ENCODE results near the gene CLEC12A.
"Not testable (repeated sequence)": the region's sequence is repeated elsewhere in the genome, so short reads cannot be mapped to it uniquely, and the experiment has no call there.

CLEC12A gene

DNA sequence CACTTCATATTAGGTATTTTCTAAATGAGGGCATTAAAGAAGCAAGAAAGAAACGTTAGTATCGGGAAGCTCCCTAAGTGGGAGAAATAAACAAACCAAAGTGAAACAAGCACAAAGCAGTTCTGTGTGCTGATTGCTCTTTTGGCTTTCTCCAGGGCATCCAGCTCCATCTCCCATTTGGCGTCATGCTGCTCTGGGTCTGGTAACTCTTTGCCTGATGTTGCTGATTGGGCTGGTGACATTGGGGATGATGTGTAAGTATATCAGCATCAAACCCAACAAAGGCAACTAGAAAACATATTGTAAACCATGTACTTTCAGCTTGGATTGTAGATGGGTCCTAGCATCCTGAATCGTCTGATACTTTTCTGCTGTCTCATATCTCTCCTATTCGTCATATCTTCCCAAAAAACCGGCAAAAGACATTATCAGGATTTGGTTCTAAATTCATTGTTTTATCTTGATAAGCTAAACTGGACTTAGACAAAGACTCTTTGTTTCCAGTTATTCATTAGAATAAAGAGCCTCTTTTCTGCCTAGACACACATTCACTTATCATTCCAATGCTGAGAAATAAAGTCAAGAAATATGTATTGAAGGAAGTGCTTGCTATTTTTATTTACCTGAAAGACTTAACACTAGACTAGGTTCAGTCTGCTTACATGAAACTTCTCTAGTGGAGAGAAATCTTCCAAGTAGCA, 41.6 kb downstream of the CLEC12A start:
- Histone ChIP-seq H3K36me3 (ENCODE audit: control insufficient read depth, insufficient read depth, low read length) (no peaks in the 10 kb centered on the region), H3K4me1 (ENCODE audit: control insufficient read depth, insufficient read depth, low read length, poor library complexity, severe bottlenecking) (no peaks in the 10 kb centered on the region), H3K4me3 (ENCODE audit: extremely low read depth, insufficient read depth, low read length, poor library complexity, severe bottlenecking) (no peak overlapping the region), H3K27ac (ENCODE audit: low read depth, low read length, severe bottlenecking) (no peak overlapping the region), H3K9me3 (ENCODE audit: control insufficient read depth, low read length) (no peaks in the 10 kb centered on the region)
- WGBS, 2 experiments (ENCODE audit: insufficient coverage in 2 of 2): 63 to 94% methylated on average over 1 to 3 of the region's 6 CpGs

DNA sequence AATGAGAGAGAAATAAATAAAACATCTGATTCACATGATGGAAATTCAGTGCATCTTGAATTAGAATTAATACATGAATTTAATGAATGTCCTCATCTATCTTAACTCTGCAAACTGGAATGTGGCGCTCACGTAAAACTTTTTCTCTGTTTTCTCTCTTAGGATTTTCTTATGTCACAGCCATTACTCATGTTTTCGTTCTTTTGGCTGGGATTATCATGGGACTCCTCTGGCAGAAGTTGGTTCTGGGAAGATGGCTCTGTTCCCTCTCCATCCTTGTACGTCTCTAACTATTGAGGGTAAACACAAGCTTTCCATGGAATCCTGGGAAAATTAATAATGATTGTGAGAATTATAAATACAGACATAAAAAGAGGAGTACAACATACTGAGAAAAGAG, 44.2 kb downstream of the CLEC12A start:
- Histone ChIP-seq H3K4me1 (ENCODE audit: control insufficient read depth, insufficient read depth, low read length, poor library complexity, severe bottlenecking) (peaks cover 2% of the 10 kb centered on the region), H3K9me3 (ENCODE audit: control insufficient read depth, low read length) (no peaks in the 10 kb centered on the region), H3K4me3 (ENCODE audit: extremely low read depth, insufficient read depth, low read length, poor library complexity, severe bottlenecking) (no peak overlapping the region), H3K27ac (ENCODE audit: low read depth, low read length, severe bottlenecking) (no peak overlapping the region), H3K36me3 (ENCODE audit: control insufficient read depth, insufficient read depth, low read length) (no peaks in the 10 kb centered on the region)
- no CpG with 5 or more reads among the region's 4 CpGs for WGBS, 2 experiments (ENCODE audit: insufficient coverage in 2 of 2)

DNA sequence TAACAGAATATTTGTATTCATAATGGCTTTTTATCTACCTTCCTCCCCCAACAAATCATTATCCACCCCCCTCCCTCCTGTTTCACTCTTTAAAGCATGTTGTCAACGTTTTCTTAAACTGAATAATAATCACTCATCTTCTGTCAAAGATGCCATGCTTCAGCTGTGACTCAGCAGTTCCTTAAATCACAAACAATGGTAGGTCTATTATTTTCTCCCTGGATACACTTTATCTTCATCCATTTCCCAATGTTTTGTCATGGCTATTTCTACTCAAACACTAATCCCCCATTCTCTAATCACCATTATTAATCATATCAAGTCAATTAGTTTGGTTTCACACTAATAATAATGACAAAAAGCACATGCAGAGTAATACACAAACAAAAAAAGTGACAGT, 45.7 kb downstream of the CLEC12A start:
- WGBS, 2 experiments (ENCODE audit: insufficient coverage in 2 of 2): 22% methylated on average over 1 of the region's 1 CpG; no CpG with 5 or more reads in 1 of the 2 experiments
- Histone ChIP-seq H3K4me1 (ENCODE audit: control insufficient read depth, insufficient read depth, low read length, poor library complexity, severe bottlenecking) (peaks cover 2% of the 10 kb centered on the region), H3K9me3 (ENCODE audit: control insufficient read depth, low read length) (no peaks in the 10 kb centered on the region), H3K4me3 (ENCODE audit: extremely low read depth, insufficient read depth, low read length, poor library complexity, severe bottlenecking) (no peak overlapping the region), H3K27ac (ENCODE audit: low read depth, low read length, severe bottlenecking) (no peak overlapping the region), H3K36me3 (ENCODE audit: control insufficient read depth, insufficient read depth, low read length) (no peaks in the 10 kb centered on the region)

DNA sequence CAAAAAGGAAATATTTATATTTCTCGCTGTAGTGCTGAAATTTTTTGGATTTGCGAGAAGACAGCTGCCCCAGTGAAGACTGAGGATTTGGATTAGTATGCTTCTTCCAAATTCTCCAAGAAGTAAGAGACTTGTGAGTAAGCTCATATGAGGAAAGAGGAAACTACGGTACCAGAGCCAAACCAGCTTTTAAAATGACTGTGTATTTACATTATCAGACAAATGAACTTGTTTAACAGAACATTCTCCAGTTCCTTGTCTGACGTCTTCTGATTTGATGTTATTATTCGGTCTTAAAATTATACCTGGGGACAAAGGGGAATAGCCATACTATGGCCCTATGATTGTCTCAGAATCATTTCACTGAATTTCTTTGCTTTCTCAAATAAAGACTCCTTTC, 47.2 kb downstream of the CLEC12A start:
- no peak overlapping the region for H3K27ac ChIP-seq (ENCODE audit: low read depth, low read length, severe bottlenecking)
- H3K4me3 ChIP-seq (ENCODE audit: extremely low read depth, insufficient read depth, low read length, poor library complexity, severe bottlenecking): no peak overlapping the region
- H3K4me1 ChIP-seq (ENCODE audit: control insufficient read depth, insufficient read depth, low read length, poor library complexity, severe bottlenecking): peaks cover 2% of the 10 kb centered on the region
- WGBS, 2 experiments (ENCODE audit: insufficient coverage in 2 of 2): 100% methylated on average over 2 to 3 of the region's 5 CpGs
- no peaks in the 10 kb centered on the region for H3K9me3 ChIP-seq (ENCODE audit: control insufficient read depth, low read length)
- H3K36me3 ChIP-seq (ENCODE audit: control insufficient read depth, insufficient read depth, low read length): no peaks in the 10 kb centered on the region

DNA sequence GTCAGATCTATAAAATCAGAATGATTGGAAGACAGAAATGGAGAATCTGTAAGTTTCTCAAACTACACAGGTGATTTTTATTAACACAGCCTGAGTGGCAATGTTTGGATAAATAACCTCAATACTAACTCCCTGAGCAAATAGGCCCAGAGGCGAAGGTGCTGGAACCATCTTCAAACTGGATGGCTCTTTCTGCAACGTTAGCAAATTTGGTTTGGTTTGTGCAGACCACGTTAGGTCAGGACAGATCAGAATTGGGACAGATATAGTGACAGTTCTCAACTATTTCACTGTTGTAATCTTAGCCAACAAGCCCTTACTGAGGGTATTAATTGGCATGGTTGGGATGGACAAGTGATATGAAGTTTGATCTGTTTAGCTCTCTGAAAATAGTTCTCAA, 50.1 kb downstream of the CLEC12A start:
- no peaks in the 10 kb centered on the region for H3K36me3 ChIP-seq (ENCODE audit: control insufficient read depth, insufficient read depth, low read length)
- H3K9me3 ChIP-seq (ENCODE audit: control insufficient read depth, low read length): no peaks in the 10 kb centered on the region
- no peak overlapping the region for H3K4me3 ChIP-seq (ENCODE audit: extremely low read depth, insufficient read depth, low read length, poor library complexity, severe bottlenecking)
- H3K27ac ChIP-seq (ENCODE audit: low read depth, low read length, severe bottlenecking): no peak overlapping the region
- WGBS, 2 experiments (ENCODE audit: insufficient coverage in 2 of 2): 83% methylated on average over 2 of the region's 3 CpGs; no CpG with 5 or more reads in 1 of the 2 experiments
- peaks cover 2% of the 10 kb centered on the region for H3K4me1 ChIP-seq (ENCODE audit: control insufficient read depth, insufficient read depth, low read length, poor library complexity, severe bottlenecking)

DNA sequence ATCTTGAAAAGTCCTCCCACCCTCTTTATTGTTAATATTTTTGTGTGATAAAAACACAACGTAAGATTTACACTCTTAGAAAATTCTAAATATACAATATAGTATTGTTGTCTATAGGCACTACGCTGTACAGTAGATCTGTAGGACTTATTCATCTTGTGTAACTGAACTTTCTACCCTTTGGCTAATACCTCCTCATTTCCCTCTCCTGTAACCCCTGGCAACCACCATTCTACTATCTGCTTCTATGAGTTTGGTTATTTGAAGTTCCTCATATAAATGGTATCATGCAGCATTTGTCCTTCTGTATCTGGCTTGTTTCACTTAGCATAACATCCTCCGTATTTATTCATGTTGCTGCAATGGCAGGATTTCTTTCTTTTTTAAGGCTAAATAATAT, 54.0 kb downstream of the CLEC12A start:
- no peak overlapping the region for H3K27ac ChIP-seq (ENCODE audit: low read depth, low read length, severe bottlenecking)
- no peaks in the 10 kb centered on the region for H3K9me3 ChIP-seq (ENCODE audit: control insufficient read depth, low read length)
- no peaks in the 10 kb centered on the region for H3K36me3 ChIP-seq (ENCODE audit: control insufficient read depth, insufficient read depth, low read length)
- H3K4me1 ChIP-seq (ENCODE audit: control insufficient read depth, insufficient read depth, low read length, poor library complexity, severe bottlenecking): no peaks in the 10 kb centered on the region
- no peak overlapping the region for H3K4me3 ChIP-seq (ENCODE audit: extremely low read depth, insufficient read depth, low read length, poor library complexity, severe bottlenecking)
- no CpG with 5 or more reads among the region's 3 CpGs for WGBS, 2 experiments (ENCODE audit: insufficient coverage in 2 of 2)

DNA sequence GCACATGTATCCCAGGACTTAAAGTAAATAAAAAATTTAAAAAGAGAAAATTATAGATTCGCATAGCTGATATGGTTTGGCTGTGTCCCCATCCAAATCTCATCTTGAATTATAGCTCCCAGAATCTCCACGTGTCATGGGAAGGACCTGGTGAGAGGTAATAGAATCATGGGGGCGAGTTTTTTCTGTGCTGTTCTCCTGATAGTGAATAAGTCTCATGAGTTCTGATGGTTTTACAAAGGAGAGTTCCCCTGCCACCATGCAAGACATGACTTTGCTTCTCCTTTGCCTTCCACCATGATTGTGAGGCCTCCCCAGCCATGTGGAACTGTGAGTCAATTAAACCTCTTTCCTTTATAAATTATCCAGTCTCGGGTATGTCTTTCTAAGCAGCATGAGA, 55.5 kb downstream of the CLEC12A start:
- not testable (repeated sequence) for H3K4me1 ChIP-seq (ENCODE audit: control insufficient read depth, insufficient read depth, low read length, poor library complexity, severe bottlenecking); H3K27ac ChIP-seq (ENCODE audit: low read depth, low read length, severe bottlenecking); H3K9me3 ChIP-seq (ENCODE audit: control insufficient read depth, low read length); H3K4me3 ChIP-seq (ENCODE audit: extremely low read depth, insufficient read depth, low read length, poor library complexity, severe bottlenecking); H3K36me3 ChIP-seq (ENCODE audit: control insufficient read depth, insufficient read depth, low read length)
- WGBS, 2 experiments (ENCODE audit: insufficient coverage in 2 of 2): no CpG with 5 or more reads among the region's 4 CpGs

DNA sequence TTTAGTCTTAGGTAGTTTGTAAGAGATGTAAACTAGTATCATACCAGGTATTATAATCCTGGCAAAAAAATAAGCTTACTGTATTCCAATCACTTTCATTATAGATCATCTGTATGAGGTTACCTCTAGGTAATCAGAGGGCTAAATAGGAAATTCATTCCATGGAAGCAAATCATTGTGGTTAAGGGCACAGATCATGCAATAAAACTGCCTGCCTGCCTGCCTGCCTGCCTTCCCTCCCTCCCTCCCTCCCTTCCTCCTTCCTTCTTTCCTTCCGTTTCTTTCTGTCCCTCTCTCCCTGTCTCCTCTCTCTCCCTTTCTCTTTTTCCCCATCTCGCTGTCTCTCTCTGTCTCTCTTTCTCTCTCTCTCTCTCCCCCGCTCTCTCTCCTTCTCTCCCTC, 56.1 kb downstream of the CLEC12A start:
- no peak overlapping the region for H3K4me3 ChIP-seq (ENCODE audit: extremely low read depth, insufficient read depth, low read length, poor library complexity, severe bottlenecking)
- no peak overlapping the region for H3K27ac ChIP-seq (ENCODE audit: low read depth, low read length, severe bottlenecking)
- H3K36me3 ChIP-seq (ENCODE audit: control insufficient read depth, insufficient read depth, low read length): no peaks in the 10 kb centered on the region
- H3K9me3 ChIP-seq (ENCODE audit: control insufficient read depth, low read length): no peaks in the 10 kb centered on the region
- peaks cover 3% of the 10 kb centered on the region for H3K4me1 ChIP-seq (ENCODE audit: control insufficient read depth, insufficient read depth, low read length, poor library complexity, severe bottlenecking)
- WGBS, 2 experiments (ENCODE audit: insufficient coverage in 2 of 2): 72 to 82% methylated on average over 2 to 3 of the region's 3 CpGs

DNA sequence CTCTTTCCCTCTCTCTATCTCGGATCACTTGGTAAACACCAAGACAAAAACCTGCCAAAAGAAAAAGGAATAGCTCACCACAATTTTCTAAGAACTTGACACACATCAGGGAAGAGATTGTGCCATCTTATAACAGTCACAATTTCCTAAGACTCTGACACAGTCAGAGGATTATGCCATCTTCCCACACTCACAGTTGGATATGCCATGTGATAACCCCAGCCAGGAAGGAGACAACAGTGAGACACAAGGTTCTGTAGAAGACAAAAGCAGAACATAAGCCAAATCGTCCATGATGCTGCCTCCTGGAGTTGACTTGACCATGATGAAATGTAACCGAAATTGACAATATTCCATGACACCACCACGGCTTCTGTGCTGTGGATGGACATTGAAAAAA, 56.5 kb downstream of the CLEC12A start:
- 50 to 80% methylated on average over 1 to 3 of the region's 4 CpGs for WGBS, 2 experiments (ENCODE audit: insufficient coverage in 2 of 2)
- no peak overlapping the region for H3K27ac ChIP-seq (ENCODE audit: low read depth, low read length, severe bottlenecking)

DNA sequence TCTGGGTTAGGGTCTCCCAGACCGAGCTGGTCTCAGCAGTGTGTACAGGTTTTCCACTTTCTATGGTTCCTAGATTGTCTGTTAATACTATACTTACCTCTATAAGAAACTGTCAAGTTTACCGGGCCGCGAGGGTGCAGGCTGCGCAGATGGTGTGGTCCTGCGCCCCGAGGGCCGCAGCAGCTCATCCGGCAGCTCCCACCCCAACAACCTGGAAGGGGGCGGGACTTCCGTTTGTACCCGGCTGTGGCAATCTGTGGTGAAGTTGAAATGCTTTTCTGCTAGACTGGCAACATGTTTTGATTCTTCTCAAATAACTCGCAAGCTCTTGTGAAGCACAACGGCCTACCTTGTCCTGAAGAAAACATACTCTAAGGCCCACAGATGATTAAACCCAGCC, 59.2 kb downstream of the CLEC12A start, which contains the start of gene CLEC9A:
Gene CLEC9A, plus strand, starts transcription at position 237 of the 400 bp plus-strand sequence. CDS start 22,006 bp downstream, outside the sequence.
- no peak within 1 kb of the TSS for H3K4me3 ChIP-seq (ENCODE audit: extremely low read depth, insufficient read depth, low read length, poor library complexity, severe bottlenecking)
- peaks cover 6% of the 10 kb centered on the region for H3K4me1 ChIP-seq (ENCODE audit: control insufficient read depth, insufficient read depth, low read length, poor library complexity, severe bottlenecking)
- 80 to 81% methylated on average over 1 to 7 of the region's 14 CpGs for WGBS, 2 experiments (ENCODE audit: insufficient coverage in 2 of 2)
- no peaks in the 10 kb centered on the region for H3K36me3 ChIP-seq (ENCODE audit: control insufficient read depth, insufficient read depth, low read length)
- H3K9me3 ChIP-seq (ENCODE audit: control insufficient read depth, low read length): no peaks in the 10 kb centered on the region
- peak within 1 kb of the TSS; percentile 90 for H3K27ac ChIP-seq (ENCODE audit: low read depth, low read length, severe bottlenecking)

More for the DNA sequence above, 56.5 kb downstream of the CLEC12A start:
- no peaks in the 10 kb centered on the region for H3K36me3 ChIP-seq (ENCODE audit: control insufficient read depth, insufficient read depth, low read length)
- H3K4me1 ChIP-seq (ENCODE audit: control insufficient read depth, insufficient read depth, low read length, poor library complexity, severe bottlenecking): peaks cover 3% of the 10 kb centered on the region
- no peak overlapping the region for H3K4me3 ChIP-seq (ENCODE audit: extremely low read depth, insufficient read depth, low read length, poor library complexity, severe bottlenecking)
- H3K9me3 ChIP-seq (ENCODE audit: control insufficient read depth, low read length): no peaks in the 10 kb centered on the region

DNA sequence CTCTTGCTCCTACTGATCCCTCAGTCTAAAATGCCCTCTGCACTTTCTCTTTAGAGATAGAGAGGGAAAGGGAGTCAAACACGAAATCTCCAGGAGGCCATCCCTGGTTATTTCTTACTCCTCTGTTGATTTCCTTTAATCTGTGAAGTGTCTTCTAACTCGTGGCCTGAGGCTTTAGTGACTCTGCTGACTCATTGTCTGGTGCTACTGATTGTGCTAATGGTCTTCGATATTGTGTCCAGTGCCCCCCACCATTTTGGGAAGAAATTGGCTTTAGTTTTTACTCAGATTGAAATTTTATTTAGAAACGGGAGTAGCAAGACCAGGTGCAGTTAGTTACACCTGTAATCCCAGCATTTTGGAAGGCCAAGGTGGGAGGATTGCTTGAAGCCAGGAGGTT, 60.1 kb downstream of the CLEC12A start:
- H3K4me3 ChIP-seq (ENCODE audit: extremely low read depth, insufficient read depth, low read length, poor library complexity, severe bottlenecking): no peak overlapping the region
- peaks cover 6% of the 10 kb centered on the region for H3K4me1 ChIP-seq (ENCODE audit: control insufficient read depth, insufficient read depth, low read length, poor library complexity, severe bottlenecking)
- H3K9me3 ChIP-seq (ENCODE audit: control insufficient read depth, low read length): no peaks in the 10 kb centered on the region
- 76 to 83% methylated on average over 3 to 4 of the region's 4 CpGs for WGBS, 2 experiments (ENCODE audit: insufficient coverage in 2 of 2)
- H3K27ac ChIP-seq (ENCODE audit: low read depth, low read length, severe bottlenecking): peak overlapping the region; percentile 90
- H3K36me3 ChIP-seq (ENCODE audit: control insufficient read depth, insufficient read depth, low read length): no peaks in the 10 kb centered on the region
